H54 (cell line): ENCODE results near the gene ELOA.

ENCODE experiments used
- DNase-seq: peaks from one replicate; pipeline ENCODE4 v3.0.0; 2011; ENCODE audit warnings: low spot score, mixed read lengths; ENCODE audit not compliant: insufficient read length
- FAIRE-seq: peaks from 3 replicates; lab custom pipeline; 2011; peaks lifted over from hg19 to GRCh38; lab: Jason Lieb, UNC
- POLR2A ChIP-seq: IDR thresholded peaks from 2 replicates; pipeline ENCODE4 v1.6.1; 2011; ENCODE audit warnings: low read depth, mild to moderate bottlenecking, low read length

The ELOA gene, protein sequence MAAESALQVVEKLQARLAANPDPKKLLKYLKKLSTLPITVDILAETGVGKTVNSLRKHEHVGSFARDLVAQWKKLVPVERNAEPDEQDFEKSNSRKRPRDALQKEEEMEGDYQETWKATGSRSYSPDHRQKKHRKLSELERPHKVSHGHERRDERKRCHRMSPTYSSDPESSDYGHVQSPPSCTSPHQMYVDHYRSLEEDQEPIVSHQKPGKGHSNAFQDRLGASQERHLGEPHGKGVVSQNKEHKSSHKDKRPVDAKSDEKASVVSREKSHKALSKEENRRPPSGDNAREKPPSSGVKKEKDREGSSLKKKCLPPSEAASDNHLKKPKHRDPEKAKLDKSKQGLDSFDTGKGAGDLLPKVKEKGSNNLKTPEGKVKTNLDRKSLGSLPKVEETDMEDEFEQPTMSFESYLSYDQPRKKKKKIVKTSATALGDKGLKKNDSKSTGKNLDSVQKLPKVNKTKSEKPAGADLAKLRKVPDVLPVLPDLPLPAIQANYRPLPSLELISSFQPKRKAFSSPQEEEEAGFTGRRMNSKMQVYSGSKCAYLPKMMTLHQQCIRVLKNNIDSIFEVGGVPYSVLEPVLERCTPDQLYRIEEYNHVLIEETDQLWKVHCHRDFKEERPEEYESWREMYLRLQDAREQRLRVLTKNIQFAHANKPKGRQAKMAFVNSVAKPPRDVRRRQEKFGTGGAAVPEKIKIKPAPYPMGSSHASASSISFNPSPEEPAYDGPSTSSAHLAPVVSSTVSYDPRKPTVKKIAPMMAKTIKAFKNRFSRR

DNA sequence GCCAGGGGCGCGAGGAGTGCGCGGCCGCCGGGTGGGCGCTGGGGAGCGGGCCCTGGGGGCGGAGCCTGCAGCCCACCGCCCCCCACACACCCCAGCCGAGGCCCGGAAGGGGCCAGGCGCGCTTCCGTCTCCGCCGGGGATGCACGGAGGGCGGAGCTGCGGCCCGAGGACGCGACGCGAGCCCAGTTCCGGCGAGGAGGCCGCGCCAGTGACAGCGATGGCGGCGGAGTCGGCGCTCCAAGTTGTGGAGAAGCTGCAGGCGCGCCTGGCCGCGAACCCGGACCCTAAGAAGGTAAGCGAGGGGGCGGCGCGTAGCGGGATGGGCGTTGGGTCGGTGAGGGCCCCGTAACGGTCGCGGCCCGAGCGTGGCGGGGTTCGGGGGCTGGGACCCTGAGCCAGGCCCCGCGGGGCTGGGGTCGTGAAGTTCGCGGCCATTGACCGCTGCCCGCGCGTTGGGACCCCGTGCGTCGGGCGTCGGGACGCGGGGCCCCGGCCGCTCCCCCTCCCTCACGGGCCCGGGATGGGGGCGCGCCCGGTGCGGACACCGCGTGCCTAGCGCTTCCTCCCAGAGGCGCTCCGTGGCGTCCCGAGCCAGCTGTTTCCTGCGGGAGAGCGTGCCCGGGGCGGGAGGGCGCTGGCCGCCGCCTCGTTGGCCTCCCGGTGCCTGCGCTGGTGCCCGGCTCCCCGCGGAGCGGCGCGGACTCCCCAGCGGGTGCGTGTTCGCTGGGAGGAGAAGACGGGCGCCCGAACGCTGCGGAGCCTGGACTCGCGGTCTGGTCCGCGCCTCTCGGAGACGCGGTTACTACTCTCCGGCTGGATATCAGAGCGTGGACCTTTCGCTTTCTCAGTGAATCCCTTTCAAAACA is at the start of gene ELOA:
TSS of gene ELOA (plus strand) at position 185 of the 866 bp plus-strand sequence. CDS start at position 218, 33 bp downstream.
- DNase-seq, result peak; percentile 64
- FAIRE-seq, result no peak
- peak; percentile 87 for TF ChIP-seq POLR2A

DNA sequence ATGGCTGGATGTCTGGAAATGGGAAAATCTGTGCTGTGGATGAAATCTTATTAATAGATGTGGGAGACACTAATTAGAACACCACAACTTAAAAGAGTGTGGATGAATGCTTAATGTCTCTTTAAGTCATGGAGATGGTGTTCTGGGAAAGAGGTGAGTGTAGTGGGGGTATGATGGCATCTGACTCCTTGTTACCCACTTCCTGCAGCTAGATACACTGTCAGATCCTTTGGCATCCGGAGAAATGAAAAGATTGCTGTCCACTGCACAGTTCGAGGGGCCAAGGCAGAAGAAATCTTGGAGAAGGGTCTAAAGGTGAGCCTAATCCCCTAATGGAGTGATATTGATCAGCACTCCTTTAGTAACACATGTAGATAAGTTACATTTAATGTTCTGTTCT is 49.7 kb upstream of the ELOA start:
- TF ChIP-seq POLR2A, result no peak
- DNase-seq (no peak), FAIRE-seq (no peak)

DNA sequence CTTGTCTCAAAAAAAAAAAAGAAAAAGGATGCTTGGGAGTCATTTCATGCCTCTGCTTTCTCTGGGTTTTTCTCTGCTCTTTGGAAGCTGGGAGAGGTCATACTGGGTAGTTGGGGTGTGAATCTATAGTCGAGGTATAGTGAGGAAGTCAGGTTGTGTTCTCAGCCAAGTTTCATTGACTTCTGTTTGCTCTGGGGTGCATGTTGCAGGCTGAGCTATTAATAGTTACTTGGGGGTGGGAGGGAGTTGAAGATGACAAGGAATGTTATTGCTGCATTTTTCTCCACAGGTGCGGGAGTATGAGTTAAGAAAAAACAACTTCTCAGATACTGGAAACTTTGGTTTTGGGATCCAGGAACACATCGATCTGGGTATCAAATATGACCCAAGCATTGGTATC is 48.9 kb upstream of the ELOA start:
- TF ChIP-seq POLR2A, result no peak
- no peak for FAIRE-seq
- DNase-seq, result no peak

DNA sequence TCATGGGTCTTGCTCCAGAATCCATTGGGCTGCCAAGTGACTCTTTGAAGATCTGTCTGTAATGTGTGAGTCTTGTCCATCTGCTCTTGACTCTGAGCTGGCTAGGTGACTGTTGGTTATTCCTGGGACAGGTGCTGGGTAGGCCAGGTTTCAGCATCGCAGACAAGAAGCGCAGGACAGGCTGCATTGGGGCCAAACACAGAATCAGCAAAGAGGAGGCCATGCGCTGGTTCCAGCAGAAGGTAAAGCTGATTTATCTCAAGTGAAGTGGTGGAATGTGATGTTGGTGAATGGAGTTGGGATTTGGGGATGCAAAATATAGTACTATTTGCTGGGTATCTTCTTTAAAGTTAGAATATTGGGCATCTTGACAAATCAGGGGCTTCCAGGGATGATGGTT is 47.6 kb upstream of the ELOA start:
- TF ChIP-seq POLR2A, result no peak
- no peak for DNase-seq
- FAIRE-seq, result no peak

DNA sequence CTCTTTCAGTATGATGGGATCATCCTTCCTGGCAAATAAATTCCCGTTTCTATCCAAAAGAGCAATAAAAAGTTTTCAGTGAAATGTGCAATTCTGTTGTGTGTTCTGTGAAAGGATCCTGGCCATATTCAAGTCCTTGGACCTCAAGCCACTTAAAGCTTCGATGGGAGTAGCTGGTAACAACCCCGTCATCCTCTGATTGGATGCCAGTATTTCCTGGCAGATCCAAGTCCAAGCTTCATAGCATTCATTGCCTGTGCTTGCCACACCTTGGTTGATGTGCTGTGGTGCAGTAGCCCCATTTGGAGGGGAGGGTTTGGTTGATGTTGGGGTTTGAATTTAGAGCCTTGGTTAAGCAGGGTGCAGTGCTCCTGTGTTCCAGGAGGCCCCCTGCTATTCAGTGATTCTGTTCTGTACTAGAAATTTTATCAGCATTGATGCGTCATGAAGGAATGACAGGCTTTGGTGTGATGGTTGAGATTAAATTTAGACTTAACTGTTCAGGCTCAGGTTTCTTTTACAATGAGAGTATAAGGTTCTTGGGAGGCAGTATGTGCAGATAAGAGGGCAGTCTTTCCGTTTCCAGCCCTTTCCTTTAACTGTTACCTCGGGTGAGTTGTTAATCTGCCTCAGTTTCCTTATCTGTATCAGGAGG is 46.8 kb upstream of the ELOA start:
- TF ChIP-seq POLR2A, result no peak
- DNase-seq, result no peak
- FAIRE-seq, result no peak

DNA sequence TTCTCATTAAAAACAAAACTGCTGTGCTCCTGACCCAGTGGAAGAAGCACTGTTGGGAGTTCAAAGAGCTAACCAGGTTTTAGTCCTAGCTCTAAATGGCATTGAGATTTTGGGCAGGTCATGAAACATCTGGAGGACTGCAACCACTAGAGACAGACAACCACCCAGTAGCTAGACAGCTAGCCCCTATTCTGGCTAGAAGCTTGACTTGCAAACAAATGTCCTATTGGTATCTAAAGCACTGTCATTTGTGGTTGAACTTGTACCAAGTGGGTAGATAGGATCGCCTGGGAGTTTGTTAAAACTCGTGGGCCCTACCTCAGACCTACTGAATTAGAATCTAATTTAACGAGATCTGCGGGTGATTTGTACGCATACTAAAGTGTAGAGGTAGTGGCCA is 44.8 kb upstream of the ELOA start:
- DNase-seq (no peak), FAIRE-seq (no peak)
- TF ChIP-seq POLR2A, result no peak

GRCh38 chr1:23699280-23700179 is 43.7 kb upstream of the ELOA start:
- FAIRE-seq (no peak), DNase-seq (no peak)

GRCh38 chr1:23701310-23701709 is 42.0 kb upstream of the ELOA start:
- no peak for TF ChIP-seq POLR2A
- FAIRE-seq (no peak), DNase-seq (no peak)

More at GRCh38 chr1:23699280-23700179, 43.7 kb upstream of the ELOA start:
- no peak for TF ChIP-seq POLR2A

DNA sequence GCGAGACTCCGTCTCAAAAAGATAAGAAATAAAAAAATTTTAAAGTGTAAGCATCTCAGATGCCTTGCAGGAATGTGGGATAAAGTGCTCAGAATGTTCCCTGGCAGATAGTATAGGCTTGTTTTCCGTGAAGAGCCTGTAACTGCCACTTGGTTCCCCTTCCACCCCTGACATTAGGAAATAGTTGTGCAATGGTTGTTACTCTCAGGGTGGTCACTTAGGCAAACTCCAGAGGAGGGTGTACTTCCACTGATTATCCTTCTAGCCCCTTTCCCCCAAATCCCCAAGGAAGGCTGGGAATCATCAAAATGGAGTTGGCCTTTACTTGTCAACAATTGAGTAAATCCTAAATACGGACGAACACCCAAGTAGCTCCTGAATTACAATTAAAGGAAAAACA is 41.3 kb upstream of the ELOA start:
- no peak for TF ChIP-seq POLR2A
- FAIRE-seq (no peak), DNase-seq (no peak)

GRCh38 chr1:23704834-23705495 is 38.3 kb upstream of the ELOA start:
- no peak for TF ChIP-seq POLR2A
- FAIRE-seq, result no peak
- no peak for DNase-seq

- no peak for TF ChIP-seq POLR2A
- FAIRE-seq (no peak), DNase-seq (no peak)
Observed at GRCh38 chr1:23709229-23709628, 34.0 kb upstream of the ELOA start.

- no peak for TF ChIP-seq POLR2A
- peak; percentile 38 for FAIRE-seq
- peak; percentile 27 for DNase-seq
Observed at GRCh38 chr1:23718482-23718881, 24.8 kb upstream of the ELOA start.
